Keratinocyte (primary cell): ENCODE results near the gene SAV1.

Experiments used
- EZH2 ChIP-seq: IDR thresholded peaks from one replicate; pipeline ENCODE4 v1.6.1; 2012; ENCODE audit warnings: inconsistent platforms, mild to moderate bottlenecking, low read length, moderate library complexity
- TF ChIP-seq, protein P1 (sequence below), 3 experiments: IDR thresholded peaks in 1 of 3; conservative IDR thresholded peaks in 1 of 3; optimal IDR thresholded peaks in 1 of 3; 2 replicates in 2 of 3; 3 replicates in 1 of 3; pipeline versions ENCODE3 to v1.5.1; 2011; ENCODE audit warnings: low read length in 3 of 3, mild to moderate bottlenecking in 3 of 3, moderate library complexity in 2 of 3, control low read depth in 1 of 3, inconsistent platforms in 1 of 3; ENCODE audit not compliant: insufficient read depth in 2 of 3; ENCODE audit errors: extremely low read depth in 1 of 3

DNA sequence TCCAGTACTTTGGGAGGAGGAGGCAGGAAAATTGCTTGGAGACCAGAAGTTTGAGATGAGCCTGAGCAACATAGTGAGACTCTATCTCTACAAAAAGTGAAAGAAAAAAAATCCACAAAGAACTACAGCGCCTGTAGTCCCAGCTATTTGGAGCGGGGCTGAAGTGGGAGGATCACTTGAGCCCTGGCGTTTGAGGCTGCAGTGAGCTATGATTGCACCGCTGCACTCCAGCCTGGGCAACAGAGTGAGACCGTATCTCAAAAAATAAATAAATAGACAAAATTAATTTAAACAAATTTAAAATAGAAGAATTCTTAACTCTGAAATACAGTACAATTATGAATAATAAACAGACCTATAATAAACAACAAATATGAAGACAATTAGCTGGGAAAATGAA, 67.3 kb downstream of the SAV1 start:
- TF ChIP-seq, protein P1, sequence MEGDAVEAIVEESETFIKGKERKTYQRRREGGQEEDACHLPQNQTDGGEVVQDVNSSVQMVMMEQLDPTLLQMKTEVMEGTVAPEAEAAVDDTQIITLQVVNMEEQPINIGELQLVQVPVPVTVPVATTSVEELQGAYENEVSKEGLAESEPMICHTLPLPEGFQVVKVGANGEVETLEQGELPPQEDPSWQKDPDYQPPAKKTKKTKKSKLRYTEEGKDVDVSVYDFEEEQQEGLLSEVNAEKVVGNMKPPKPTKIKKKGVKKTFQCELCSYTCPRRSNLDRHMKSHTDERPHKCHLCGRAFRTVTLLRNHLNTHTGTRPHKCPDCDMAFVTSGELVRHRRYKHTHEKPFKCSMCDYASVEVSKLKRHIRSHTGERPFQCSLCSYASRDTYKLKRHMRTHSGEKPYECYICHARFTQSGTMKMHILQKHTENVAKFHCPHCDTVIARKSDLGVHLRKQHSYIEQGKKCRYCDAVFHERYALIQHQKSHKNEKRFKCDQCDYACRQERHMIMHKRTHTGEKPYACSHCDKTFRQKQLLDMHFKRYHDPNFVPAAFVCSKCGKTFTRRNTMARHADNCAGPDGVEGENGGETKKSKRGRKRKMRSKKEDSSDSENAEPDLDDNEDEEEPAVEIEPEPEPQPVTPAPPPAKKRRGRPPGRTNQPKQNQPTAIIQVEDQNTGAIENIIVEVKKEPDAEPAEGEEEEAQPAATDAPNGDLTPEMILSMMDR (optimal IDR thresholded peaks at IDR 0.05 in 1 of 3, IDR thresholded peaks at IDR 0.05 in 1 of 3, conservative IDR thresholded peaks at IDR 0.05 in 1 of 3; ENCODE audit: extremely low read depth in 1 of 3, insufficient read depth in 2 of 3, low read length in 3 of 3) = no peak
- no peak for TF ChIP-seq EZH2
